ENCODE results near the gene PIGL.

DNA sequence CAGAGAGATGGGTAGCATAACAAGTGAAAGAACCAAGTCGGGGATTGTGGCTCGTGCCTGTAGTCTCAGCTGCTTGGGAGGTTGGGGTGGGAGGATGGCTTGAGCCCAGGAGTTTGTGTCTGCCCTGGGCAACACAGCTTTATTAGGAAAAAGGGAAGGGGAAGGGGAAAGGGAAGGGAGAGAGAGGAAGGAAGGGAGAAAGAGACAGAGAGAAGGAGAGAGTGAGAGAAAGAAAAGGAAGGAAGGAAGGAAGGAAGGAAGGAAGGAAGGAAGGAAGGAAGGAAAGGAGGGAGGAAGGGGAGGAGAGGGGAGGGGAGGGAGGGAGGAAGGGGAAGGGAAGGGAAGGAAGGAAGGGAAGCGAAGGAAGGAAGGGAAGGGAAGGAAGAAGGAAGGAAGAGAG lies 103.0 kb downstream of the PIGL start:
- TF ChIP-seq POLR2A (IDR thresholded peaks at IDR 0.05) (no peak), POLR2AphosphoS5 (IDR thresholded peaks at IDR 0.05) (no peak)
- TF ChIP-seq, protein P1, sequence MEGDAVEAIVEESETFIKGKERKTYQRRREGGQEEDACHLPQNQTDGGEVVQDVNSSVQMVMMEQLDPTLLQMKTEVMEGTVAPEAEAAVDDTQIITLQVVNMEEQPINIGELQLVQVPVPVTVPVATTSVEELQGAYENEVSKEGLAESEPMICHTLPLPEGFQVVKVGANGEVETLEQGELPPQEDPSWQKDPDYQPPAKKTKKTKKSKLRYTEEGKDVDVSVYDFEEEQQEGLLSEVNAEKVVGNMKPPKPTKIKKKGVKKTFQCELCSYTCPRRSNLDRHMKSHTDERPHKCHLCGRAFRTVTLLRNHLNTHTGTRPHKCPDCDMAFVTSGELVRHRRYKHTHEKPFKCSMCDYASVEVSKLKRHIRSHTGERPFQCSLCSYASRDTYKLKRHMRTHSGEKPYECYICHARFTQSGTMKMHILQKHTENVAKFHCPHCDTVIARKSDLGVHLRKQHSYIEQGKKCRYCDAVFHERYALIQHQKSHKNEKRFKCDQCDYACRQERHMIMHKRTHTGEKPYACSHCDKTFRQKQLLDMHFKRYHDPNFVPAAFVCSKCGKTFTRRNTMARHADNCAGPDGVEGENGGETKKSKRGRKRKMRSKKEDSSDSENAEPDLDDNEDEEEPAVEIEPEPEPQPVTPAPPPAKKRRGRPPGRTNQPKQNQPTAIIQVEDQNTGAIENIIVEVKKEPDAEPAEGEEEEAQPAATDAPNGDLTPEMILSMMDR (IDR thresholded peaks at IDR 0.05), result no peak

Measured in breast epithelium (tissue), 3 donors.